B cell (primary cell): ENCODE results near the gene FAXC. TPM values are rescaled to one million over a fixed set of nuclear protein-coding genes. Genes with fewer than 3 reads are reported as not detected.

Experiments
- ATAC-seq: fragments of 200-7000 bp; cut with Tn5 transposase; one replicate; pipeline ENCODE4 v1.10.0; 2021; ENCODE audit warnings: low read depth, mild to moderate bottlenecking, moderate number of reproducible peaks, moderate library complexity
- CTCF ChIA-PET: fragments of 350-600 bp; sonication (Branson Sonifier 250); formaldehyde crosslinking; loops from one replicate; lab custom pipeline; 2021; ENCODE audit warnings: antibody characterized with exemption, inconsistent platforms; lab: Charles Lee
- POLR2A ChIA-PET: fragments of 350-600 bp; sonication (Branson Sonifier 250); formaldehyde crosslinking; loops from one replicate; lab custom pipeline; 2021; ENCODE audit warnings: antibody characterized with exemption; lab: Charles Lee
- DNase-seq: peaks from one replicate; pipeline ENCODE4 v3.0.0; 2013
- H2AFZ ChIP-seq: 2 replicates; pipeline ENCODE4 v1.6.1; 2012; ENCODE audit warnings: mild to moderate bottlenecking, low read depth, low read length; ENCODE audit not compliant: insufficient read depth, poor library complexity, severe bottlenecking
- H3K27ac ChIP-seq, 2 donors: 1 replicate in 1 of 2; 2 replicates in 1 of 2; pipeline ENCODE4 v1.5.1; 2012 to 2013; ENCODE audit warnings: low read length in 2 of 2, mild to moderate bottlenecking in 2 of 2, moderate library complexity in 1 of 2
- H3K27me3 ChIP-seq, 4 experiments: fragments of 200-600 bp in 1 of 4; sonication (generic) in 1 of 4; replicated peaks in 1 of 4; 1 replicate in 2 of 4; 2 replicates in 2 of 4; pipeline versions ENCODE4 v1.6.1 to v1.7.0; 2013 to 2016; ENCODE audit warnings: low read length in 3 of 4, mild to moderate bottlenecking in 2 of 4, mixed read lengths in 1 of 4, moderate library complexity in 1 of 4; ENCODE audit not compliant: insufficient read depth in 4 of 4, control insufficient read depth in 3 of 4; ENCODE audit errors: control extremely low read depth in 1 of 4
- H3K36me3 ChIP-seq, 2 experiments: replicated peaks in 1 of 2; 1 replicate in 1 of 2; 2 replicates in 1 of 2; pipeline versions ENCODE4 v1.6.1 to v1.7.1; 2013; ENCODE audit warnings: low read length in 1 of 2; ENCODE audit not compliant: insufficient read depth in 2 of 2, control insufficient read depth in 1 of 2; ENCODE audit errors: control extremely low read depth in 1 of 2, extremely low read depth in 1 of 2
- H3K4me1 ChIP-seq, 2 donors: fragments of 200-600 bp in 1 of 2; sonication (generic) in 1 of 2; 1 replicate in 1 of 2; 2 replicates in 1 of 2; pipeline versions ENCODE4 v1.5.1 to v1.6.1; 2013 to 2017; ENCODE audit warnings: low read length in 2 of 2; ENCODE audit not compliant: control insufficient read depth in 2 of 2, insufficient read depth in 2 of 2
- H3K4me2 ChIP-seq: replicated peaks from 2 replicates; pipeline ENCODE3; 2012; ENCODE audit warnings: mild to moderate bottlenecking, low read depth, low read length; ENCODE audit not compliant: poor library complexity, severe bottlenecking
- H3K4me3 ChIP-seq, 5 experiments: fragments of 200-600 bp in 1 of 5; sonication (generic) in 1 of 5; 1 replicate in 3 of 5; 2 replicates in 2 of 5; pipeline versions ENCODE4 v1.5.1 to v1.7.0; 2011 to 2016; ENCODE audit warnings: low read length in 4 of 5, mild to moderate bottlenecking in 4 of 5, low read depth in 2 of 5, control low read depth in 1 of 5, moderate library complexity in 1 of 5; ENCODE audit not compliant: insufficient read depth in 1 of 5; ENCODE audit errors: control extremely low read depth in 1 of 5, extremely low read depth in 1 of 5
- H3K79me2 ChIP-seq: fragments of 200-600 bp; sonication (generic); one replicate; pipeline ENCODE4 v1.6.0; 2016; ENCODE audit warnings: low read length; ENCODE audit not compliant: control insufficient read depth, insufficient read depth
- H3K9ac ChIP-seq: fragments of 200-600 bp; sonication (generic); 2 replicates; pipeline ENCODE4 v1.6.1; 2017; ENCODE audit warnings: mild to moderate bottlenecking, low read length, moderate library complexity
- H3K9me3 ChIP-seq, 3 donors: one replicate each; pipeline versions ENCODE4 v1.6.1 to v1.7.1; 2013; ENCODE audit warnings: low read length in 2 of 3; ENCODE audit not compliant: control insufficient read depth in 2 of 3, insufficient read depth in 1 of 3; ENCODE audit errors: control extremely low read depth in 1 of 3
- H4K20me1 ChIP-seq: 2 replicates; pipeline ENCODE4 v1.6.0; 2012; ENCODE audit warnings: mild to moderate bottlenecking, low read length; ENCODE audit not compliant: insufficient read depth, control insufficient read depth, poor library complexity, severe bottlenecking
- H3K27ac Mint-ChIP-seq: one replicate; pipeline ENCODE4 v1.8.0; 2021; ENCODE audit warnings: mixed read lengths
- H3K27me3 Mint-ChIP-seq: one replicate; pipeline ENCODE4 v1.8.0; 2021; ENCODE audit warnings: mixed read lengths
- H3K4me1 Mint-ChIP-seq: one replicate; pipeline ENCODE4 v1.8.0; 2021; ENCODE audit warnings: mixed read lengths
- H3K4me3 Mint-ChIP-seq: one replicate; pipeline ENCODE4 v1.8.0; 2021; ENCODE audit warnings: mixed read lengths
- H3K9me3 Mint-ChIP-seq: one replicate; pipeline ENCODE4 v1.8.0; 2022; ENCODE audit warnings: mixed read lengths; ENCODE audit not compliant: insufficient read depth
- EZH2 ChIP-seq: IDR thresholded peaks from 2 replicates; pipeline ENCODE4 v1.6.1; 2012; ENCODE audit warnings: borderline replicate concordance, low read depth, mild to moderate bottlenecking, moderate library complexity, low read length; ENCODE audit not compliant: insufficient read depth, poor library complexity, severe bottlenecking
- WGBS: methylation state at CpG from one replicate; pipeline ENCODE4 v1.1.5; 2013; ENCODE audit warnings: missing lambda C conversion rate; ENCODE audit not compliant: insufficient coverage; 5-methylcytosine and 5-hydroxymethylcytosine counted together
- intact Hi-C: fragments of 100-400 bp; cut with micrococcal nuclease; formaldehyde crosslinking; loops from one replicate; pipeline ENCODE4 v1.10.0; 2022
- polyA plus RNA-seq: library from polyadenylated mRNA; depleted of rRNA; stranded (reverse); fragments of >200 nt; gene quantifications from 2 replicates; pipeline ENCODE4 v1.2.3, GENCODE V29; 2012
- total RNA-seq, 2 donors: library from RNA; stranded (reverse); fragments of 120-200 nt in 1 of 2; gene quantifications; 1 replicate in 1 of 2; 2 replicates in 1 of 2; pipeline versions ENCODE4 v1.2.3 to v1.2.4, GENCODE V29; 2013 to 2022
- TF ChIP-seq, protein P1 (sequence below): fragments of 200-600 bp; IDR thresholded peaks from one replicate; pipeline ENCODE4 v1.8.0; 2022; ENCODE audit warnings: antibody characterized with exemption, mild to moderate bottlenecking

FAXC gene
- total and polyA plus RNA-seq, 2 donors (not counting 1 experiment from before 2014, with no cell fraction given): not detected

DNA sequence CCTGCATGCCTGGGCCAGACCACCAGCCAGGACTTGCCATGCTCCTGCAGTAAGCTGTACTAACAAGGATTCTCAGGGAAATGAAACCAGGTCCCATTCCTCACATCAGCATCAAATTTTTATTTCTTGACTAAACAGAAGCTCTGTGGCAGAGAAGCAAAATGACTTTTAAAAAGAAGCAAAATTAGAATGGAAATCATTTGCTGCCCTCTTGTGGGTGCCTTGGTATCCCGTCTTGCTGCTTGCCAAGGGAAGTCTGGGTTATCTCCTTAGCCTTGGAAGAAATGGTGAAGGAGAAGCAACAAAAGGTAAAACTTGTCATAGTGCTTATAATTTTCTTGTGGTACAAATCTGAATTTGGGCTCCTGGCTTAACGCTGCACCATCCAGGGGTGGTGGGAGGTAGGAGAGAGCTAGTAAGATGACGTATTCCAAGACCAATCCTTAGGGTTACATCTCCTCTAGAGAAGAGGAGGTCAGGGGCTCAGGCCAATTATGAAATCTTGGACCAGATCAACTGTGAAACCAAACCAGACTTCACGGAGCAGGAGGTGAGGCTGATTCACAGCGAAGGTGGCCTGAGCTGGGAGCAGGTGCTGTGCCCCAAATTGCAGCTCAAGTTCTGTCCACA, 107.5 kb downstream of the FAXC start:
- H3K27ac Mint-ChIP-seq: no peak overlapping the region
- Histone ChIP-seq H3K36me3 (no peaks in the 10 kb centered on the region), H3K79me2 (no peaks in the 10 kb centered on the region), H3K4me2 (no peak overlapping the region), H3K27ac (no peak overlapping the region), H3K4me3 (no peak overlapping the region), H4K20me1 (no peaks in the 10 kb centered on the region), H3K27me3 (no peaks in the 10 kb centered on the region), H3K9ac (no peak overlapping the region), H3K9me3 (no peaks in the 10 kb centered on the region), H2AFZ (no peak overlapping the region), H3K4me1 (no peaks in the 10 kb centered on the region)
- DNase-seq (no peak), ATAC-seq (no peak)
- H3K27me3 Mint-ChIP-seq: peaks cover 20% of the 10 kb centered on the region
- no peak overlapping the region for H3K4me3 Mint-ChIP-seq
- intact Hi-C loops: no loop called here
- ChIA-PET POLR2A (no interaction called here), CTCF (no interaction called here)
- TF ChIP-seq EZH2: no peak
- TF ChIP-seq, protein P1, sequence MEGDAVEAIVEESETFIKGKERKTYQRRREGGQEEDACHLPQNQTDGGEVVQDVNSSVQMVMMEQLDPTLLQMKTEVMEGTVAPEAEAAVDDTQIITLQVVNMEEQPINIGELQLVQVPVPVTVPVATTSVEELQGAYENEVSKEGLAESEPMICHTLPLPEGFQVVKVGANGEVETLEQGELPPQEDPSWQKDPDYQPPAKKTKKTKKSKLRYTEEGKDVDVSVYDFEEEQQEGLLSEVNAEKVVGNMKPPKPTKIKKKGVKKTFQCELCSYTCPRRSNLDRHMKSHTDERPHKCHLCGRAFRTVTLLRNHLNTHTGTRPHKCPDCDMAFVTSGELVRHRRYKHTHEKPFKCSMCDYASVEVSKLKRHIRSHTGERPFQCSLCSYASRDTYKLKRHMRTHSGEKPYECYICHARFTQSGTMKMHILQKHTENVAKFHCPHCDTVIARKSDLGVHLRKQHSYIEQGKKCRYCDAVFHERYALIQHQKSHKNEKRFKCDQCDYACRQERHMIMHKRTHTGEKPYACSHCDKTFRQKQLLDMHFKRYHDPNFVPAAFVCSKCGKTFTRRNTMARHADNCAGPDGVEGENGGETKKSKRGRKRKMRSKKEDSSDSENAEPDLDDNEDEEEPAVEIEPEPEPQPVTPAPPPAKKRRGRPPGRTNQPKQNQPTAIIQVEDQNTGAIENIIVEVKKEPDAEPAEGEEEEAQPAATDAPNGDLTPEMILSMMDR: no peak
- no peaks in the 10 kb centered on the region for H3K4me1 Mint-ChIP-seq
- no peaks in the 10 kb centered on the region for H3K9me3 Mint-ChIP-seq
- WGBS: 50% methylated on average over 4 of the region's 5 CpGs

DNA sequence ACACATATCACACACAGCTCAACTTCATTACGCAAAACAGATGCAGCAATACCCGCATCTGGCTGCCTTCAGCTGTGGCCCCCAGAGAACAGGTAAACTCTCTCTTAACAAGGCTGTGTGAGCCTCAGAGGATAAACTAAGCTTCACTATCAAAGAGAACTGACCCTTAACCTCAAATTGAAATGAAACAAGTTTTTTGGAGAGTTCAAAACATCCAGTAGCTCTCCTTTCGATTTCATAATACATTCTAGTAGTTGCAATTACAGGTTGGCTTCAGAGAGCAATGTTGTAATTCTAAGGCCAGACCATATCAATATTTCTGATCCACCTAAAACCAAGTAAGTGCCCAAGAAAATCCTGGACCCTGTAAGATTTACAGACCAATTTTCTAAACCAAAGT, 113.5 kb downstream of the FAXC start:
- TF ChIP-seq, protein P1: no peak
- TF ChIP-seq EZH2: no peak
- Histone ChIP-seq H3K9ac (no peak overlapping the region), H3K4me2 (no peak overlapping the region), H3K27me3 (peaks cover 0 to 12% (median 0%) of the 10 kb centered on the region in 4 experiments), H3K79me2 (no peaks in the 10 kb centered on the region), H3K9me3 (no peaks in the 10 kb centered on the region), H3K4me1 (no peaks in the 10 kb centered on the region), H3K27ac (no peak overlapping the region), H3K4me3 (no peak overlapping the region), H3K36me3 (no peaks in the 10 kb centered on the region), H2AFZ (no peak overlapping the region), H4K20me1 (no peaks in the 10 kb centered on the region)
- no peak overlapping the region for H3K4me3 Mint-ChIP-seq
- WGBS: 100% methylated on average over 2 of the region's 3 CpGs
- POLR2A ChIA-PET: no interaction called here
- H3K27me3 Mint-ChIP-seq: peaks cover 30% of the 10 kb centered on the region
- intact Hi-C loops: no loop called here
- ATAC-seq: no peak
- no peaks in the 10 kb centered on the region for H3K4me1 Mint-ChIP-seq
- CTCF ChIA-PET: no interaction called here
- DNase-seq: no peak
- no peak overlapping the region for H3K27ac Mint-ChIP-seq
- H3K9me3 Mint-ChIP-seq: no peaks in the 10 kb centered on the region
